SW480 (cell line): ENCODE measurements around the gene RRBP1.
A peak's percentile ranks its signal among the peaks of the same experiment; 100 is the strongest.
"Not testable (repeated sequence)": the region's sequence is repeated elsewhere in the genome, so short reads cannot be mapped to it uniquely, and the experiment has no call there.

ENCODE experiments used
- DNase-seq: peaks from one replicate; pipeline ENCODE4 v3.0.0-alpha.2; 2016; ENCODE audit warnings: low spot score

The RRBP1 gene

GRCh38 chr20:17708675-17709360, 26.8 kb upstream of the RRBP1 start:
- DNase-seq = no peak

GRCh38 chr20:17707951-17708350, 25.9 kb upstream of the RRBP1 start:
- DNase-seq = not testable (repeated sequence)

GRCh38 chr20:17706632-17707031, 24.6 kb upstream of the RRBP1 start:
- no peak for DNase-seq

- DNase-seq = no peak
Measured at GRCh38 chr20:17705916-17706315, 23.9 kb upstream of the RRBP1 start.

- no peak for DNase-seq
Measured at GRCh38 chr20:17704589-17705317, 22.7 kb upstream of the RRBP1 start.

- DNase-seq = no peak
Measured at GRCh38 chr20:17701826-17702225, 19.8 kb upstream of the RRBP1 start.

GRCh38 chr20:17700637-17701036, 18.6 kb upstream of the RRBP1 start:
- no peak for DNase-seq

- peak; percentile 53 for DNase-seq
Measured at GRCh38 chr20:17699931-17700351, 17.9 kb upstream of the RRBP1 start, which contains the start of gene BANF2. TSS of gene BANF2 (plus strand) at chr20:17699966. CDS start at chr20:17725026, 25,060 bp downstream.

- no peak for DNase-seq
Measured at GRCh38 chr20:17698384-17698783, 16.3 kb upstream of the RRBP1 start.

- no peak for DNase-seq
Measured at GRCh38 chr20:17697171-17697570, 15.1 kb upstream of the RRBP1 start.

GRCh38 chr20:17696287-17696686, 14.2 kb upstream of the RRBP1 start:
- no peak for DNase-seq

GRCh38 chr20:17694767-17695166, 12.7 kb upstream of the RRBP1 start:
- DNase-seq = no peak

GRCh38 chr20:17693444-17694001, 11.5 kb upstream of the RRBP1 start:
- DNase-seq = no peak

- no peak for DNase-seq
Measured at GRCh38 chr20:17691758-17692157, 9.7 kb upstream of the RRBP1 start.

GRCh38 chr20:17690144-17690543, 8.1 kb upstream of the RRBP1 start:
- no peak for DNase-seq

GRCh38 chr20:17688965-17689364, 6.9 kb upstream of the RRBP1 start:
- no peak for DNase-seq

- DNase-seq = no peak
Measured at GRCh38 chr20:17687800-17688199, 5.8 kb upstream of the RRBP1 start.

- DNase-seq = no peak
Measured at GRCh38 chr20:17685168-17685567, 3.1 kb upstream of the RRBP1 start.

- no peak for DNase-seq
Measured at GRCh38 chr20:17684077-17684888, 2.2 kb upstream of the RRBP1 start.

GRCh38 chr20:17683218-17684076, 1.4 kb upstream of the RRBP1 start:
- no peak for DNase-seq

- no peak for DNase-seq
Measured at GRCh38 chr20:17682889-17683198, 802 bp upstream of the RRBP1 start.

- no peak for DNase-seq
Measured at GRCh38 chr20:17681726-17682102, 328 bp downstream of the RRBP1 start.
